ENCODE data around the gene RPN2.

- TF ChIP-seq POLR2A (IDR thresholded peaks at IDR 0.05; ENCODE audit: low read length): no peak
- TF ChIP-seq GATA1 (IDR thresholded peaks at IDR 0.05; ENCODE audit: low read depth, low read length): no peak
Observed at GRCh38 chr20:37193821-37194220, 14.7 kb downstream of the RPN2 start.

All from erythroblast (primary cell).